ENCODE results near the gene PRF1. TPM values are rescaled to one million over a fixed set of nuclear protein-coding genes. Genes with fewer than 3 reads are reported as not detected.
"Not testable (repeated sequence)": the region's sequence is repeated elsewhere in the genome, so short reads cannot be mapped to it uniquely, and the experiment has no call there.

The PRF1 gene
- total and polyA plus RNA-seq, 2 experiments from 2014 or later = not detected

DNA sequence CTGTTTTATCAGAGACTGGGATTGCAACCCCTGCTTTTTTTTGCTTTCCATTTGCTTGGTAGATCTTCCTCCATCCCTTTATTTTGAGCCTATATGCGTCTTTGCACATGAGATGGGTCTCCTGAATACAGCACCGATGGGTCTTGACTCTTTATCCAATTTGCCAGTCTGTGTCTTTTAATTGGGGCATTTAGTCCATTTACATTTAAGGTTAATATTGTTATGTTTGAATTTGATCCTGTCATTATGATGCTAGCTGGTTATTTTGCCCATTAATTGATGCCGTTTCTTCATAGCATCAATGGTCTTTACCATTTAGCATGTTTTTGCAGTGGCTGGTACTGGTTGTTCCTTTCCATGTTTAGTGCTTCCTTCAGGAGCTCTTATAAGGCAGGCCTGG, 40.7 kb upstream of the PRF1 start:
- not testable (repeated sequence) for H3K9me3 ChIP-seq (ENCODE audit: low read depth); H3K36me3 ChIP-seq (replicated peaks; ENCODE audit: insufficient read depth, low read depth); H3K27me3 ChIP-seq; H3K4me2 ChIP-seq; H3K4me1 ChIP-seq (ENCODE audit: insufficient read depth); H3K79me2 ChIP-seq; H3K4me3 ChIP-seq; DNase-seq (ENCODE audit: low spot score); H3K27ac ChIP-seq; H3K9me2 ChIP-seq (replicated peaks; ENCODE audit: insufficient read depth); H2AFZ ChIP-seq; H4K20me1 ChIP-seq (ENCODE audit: insufficient read depth, poor library complexity, severe bottlenecking)
- WGBS (ENCODE audit: low lambda C conversion rate, missing lambda C conversion rate) = 85% methylated on average over 3 of the region's 3 CpGs

DNA sequence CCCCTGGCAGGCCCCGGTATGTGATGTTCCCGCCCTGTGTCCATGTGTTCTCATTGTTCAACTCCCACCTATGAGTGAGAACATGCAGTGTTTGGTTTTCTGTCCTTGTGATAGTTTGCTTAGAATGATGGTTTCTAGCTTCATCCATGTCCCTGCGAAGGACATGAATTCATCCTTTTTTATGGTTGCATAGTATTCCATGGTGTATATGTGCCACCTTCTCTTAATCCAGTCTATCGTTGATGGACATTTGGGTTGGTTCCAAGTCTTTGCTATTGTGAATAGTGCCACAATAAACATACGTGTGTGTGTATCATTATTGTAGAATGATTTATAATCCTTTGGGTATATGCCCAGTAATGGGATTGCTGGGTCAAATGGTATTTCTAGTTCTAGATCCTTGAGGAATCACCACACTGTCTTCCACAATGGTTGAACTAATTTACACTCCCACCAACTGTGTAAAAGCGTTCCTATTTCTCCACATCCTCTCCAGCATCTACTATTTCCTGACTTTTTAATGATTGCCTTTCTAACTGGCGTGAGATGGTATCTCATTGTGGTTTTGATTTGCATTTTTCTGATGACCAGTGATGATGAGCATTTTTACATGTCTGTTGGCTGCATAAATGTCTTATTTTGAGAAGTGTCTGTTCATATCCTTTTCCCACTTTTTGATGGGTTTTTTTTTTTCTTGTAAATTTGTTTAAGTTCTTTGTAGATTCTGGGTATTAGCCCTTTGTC, 37.3 kb upstream of the PRF1 start:
- H3K36me3 ChIP-seq (replicated peaks; ENCODE audit: insufficient read depth, low read depth); H3K9me3 ChIP-seq (ENCODE audit: low read depth); H4K20me1 ChIP-seq (ENCODE audit: insufficient read depth, poor library complexity, severe bottlenecking); H3K9me2 ChIP-seq (replicated peaks; ENCODE audit: insufficient read depth); DNase-seq (ENCODE audit: low spot score); H3K27me3 ChIP-seq; H2AFZ ChIP-seq; H3K4me3 ChIP-seq; H3K27ac ChIP-seq; H3K4me2 ChIP-seq; H3K79me2 ChIP-seq; H3K4me1 ChIP-seq (ENCODE audit: insufficient read depth): not testable (repeated sequence)
- WGBS (ENCODE audit: low lambda C conversion rate, missing lambda C conversion rate) = 95% methylated on average over 7 of the region's 7 CpGs

DNA sequence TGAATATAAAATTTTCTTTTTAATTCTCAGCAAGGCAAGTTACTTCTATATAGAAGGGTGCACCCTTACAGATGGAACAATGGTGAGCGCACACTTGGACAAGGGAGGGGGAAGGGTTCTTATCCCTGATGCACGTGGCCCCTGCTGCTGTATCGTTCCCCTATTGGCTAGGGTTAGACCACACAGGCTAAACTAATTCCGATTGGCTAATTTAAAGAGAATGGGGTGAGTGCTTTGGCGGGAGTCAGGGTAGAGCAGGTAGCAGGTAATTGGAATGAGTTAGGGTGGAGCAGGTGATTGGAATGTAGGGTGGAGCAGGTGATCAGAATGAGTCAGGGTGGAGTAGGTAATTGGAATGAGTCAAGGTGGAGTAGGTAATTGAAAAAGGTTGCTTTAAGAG, 32.0 kb upstream of the PRF1 start:
- H2AFZ ChIP-seq; H3K36me3 ChIP-seq (replicated peaks; ENCODE audit: insufficient read depth, low read depth); H3K27me3 ChIP-seq; H3K4me1 ChIP-seq (ENCODE audit: insufficient read depth); H3K9me2 ChIP-seq (replicated peaks; ENCODE audit: insufficient read depth); H3K79me2 ChIP-seq; H3K4me2 ChIP-seq; H4K20me1 ChIP-seq (ENCODE audit: insufficient read depth, poor library complexity, severe bottlenecking); H3K9me3 ChIP-seq (ENCODE audit: low read depth); H3K27ac ChIP-seq; H3K4me3 ChIP-seq; DNase-seq (ENCODE audit: low spot score): not testable (repeated sequence)
- 90% methylated on average over 5 of the region's 5 CpGs for WGBS (ENCODE audit: low lambda C conversion rate, missing lambda C conversion rate)

DNA sequence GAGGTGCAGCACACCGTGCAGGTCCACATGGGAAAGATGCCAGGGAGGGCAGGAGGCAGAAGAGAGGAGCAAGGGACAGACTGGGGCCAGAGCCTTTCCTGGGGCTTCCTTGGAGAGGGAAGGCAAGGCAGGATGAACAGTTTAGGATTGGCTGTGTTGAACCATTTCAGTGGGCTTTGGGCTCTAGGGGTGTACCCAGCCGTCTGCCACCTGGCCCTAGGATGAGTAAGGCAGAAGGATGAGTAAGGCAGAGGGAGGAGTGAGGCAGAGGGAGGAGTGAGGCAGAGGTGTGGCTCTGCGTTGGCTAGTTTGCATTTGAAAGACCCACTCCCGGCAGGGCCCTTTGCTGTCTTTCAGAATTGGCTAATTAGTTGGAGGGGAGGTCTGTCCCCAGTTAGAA, 31.5 kb upstream of the PRF1 start:
- 51% methylated on average over 4 of the region's 4 CpGs for WGBS (ENCODE audit: low lambda C conversion rate, missing lambda C conversion rate)
- H3K36me3 ChIP-seq (replicated peaks; ENCODE audit: insufficient read depth, low read depth) = no peaks in the 10 kb centered on the region
- H3K9me3 ChIP-seq (ENCODE audit: low read depth) = no peaks in the 10 kb centered on the region
- DNase-seq (ENCODE audit: low spot score) = no peak
- no peak overlapping the region for H3K4me3 ChIP-seq
- no peaks in the 10 kb centered on the region for H3K4me1 ChIP-seq (ENCODE audit: insufficient read depth)
- no peaks in the 10 kb centered on the region for H3K9me2 ChIP-seq (replicated peaks; ENCODE audit: insufficient read depth)
- no peaks in the 10 kb centered on the region for H4K20me1 ChIP-seq (ENCODE audit: insufficient read depth, poor library complexity, severe bottlenecking)
- H3K27me3 ChIP-seq = no peaks in the 10 kb centered on the region
- no peak overlapping the region for H2AFZ ChIP-seq
- no peak overlapping the region for H3K4me2 ChIP-seq
- H3K27ac ChIP-seq = no peak overlapping the region
- no peak for TF ChIP-seq EZH2phosphoT487 (IDR thresholded peaks at IDR 0.05; ENCODE audit: low read depth, severe bottlenecking, unreplicated experiment)
- TF ChIP-seq, protein P1, sequence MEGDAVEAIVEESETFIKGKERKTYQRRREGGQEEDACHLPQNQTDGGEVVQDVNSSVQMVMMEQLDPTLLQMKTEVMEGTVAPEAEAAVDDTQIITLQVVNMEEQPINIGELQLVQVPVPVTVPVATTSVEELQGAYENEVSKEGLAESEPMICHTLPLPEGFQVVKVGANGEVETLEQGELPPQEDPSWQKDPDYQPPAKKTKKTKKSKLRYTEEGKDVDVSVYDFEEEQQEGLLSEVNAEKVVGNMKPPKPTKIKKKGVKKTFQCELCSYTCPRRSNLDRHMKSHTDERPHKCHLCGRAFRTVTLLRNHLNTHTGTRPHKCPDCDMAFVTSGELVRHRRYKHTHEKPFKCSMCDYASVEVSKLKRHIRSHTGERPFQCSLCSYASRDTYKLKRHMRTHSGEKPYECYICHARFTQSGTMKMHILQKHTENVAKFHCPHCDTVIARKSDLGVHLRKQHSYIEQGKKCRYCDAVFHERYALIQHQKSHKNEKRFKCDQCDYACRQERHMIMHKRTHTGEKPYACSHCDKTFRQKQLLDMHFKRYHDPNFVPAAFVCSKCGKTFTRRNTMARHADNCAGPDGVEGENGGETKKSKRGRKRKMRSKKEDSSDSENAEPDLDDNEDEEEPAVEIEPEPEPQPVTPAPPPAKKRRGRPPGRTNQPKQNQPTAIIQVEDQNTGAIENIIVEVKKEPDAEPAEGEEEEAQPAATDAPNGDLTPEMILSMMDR (IDR thresholded peaks at IDR 0.05; ENCODE audit: poor library complexity) = no peak
- TF ChIP-seq EZH2 (IDR thresholded peaks at IDR 0.05; ENCODE audit: borderline replicate concordance) = no peak
- no peaks in the 10 kb centered on the region for H3K79me2 ChIP-seq

DNA sequence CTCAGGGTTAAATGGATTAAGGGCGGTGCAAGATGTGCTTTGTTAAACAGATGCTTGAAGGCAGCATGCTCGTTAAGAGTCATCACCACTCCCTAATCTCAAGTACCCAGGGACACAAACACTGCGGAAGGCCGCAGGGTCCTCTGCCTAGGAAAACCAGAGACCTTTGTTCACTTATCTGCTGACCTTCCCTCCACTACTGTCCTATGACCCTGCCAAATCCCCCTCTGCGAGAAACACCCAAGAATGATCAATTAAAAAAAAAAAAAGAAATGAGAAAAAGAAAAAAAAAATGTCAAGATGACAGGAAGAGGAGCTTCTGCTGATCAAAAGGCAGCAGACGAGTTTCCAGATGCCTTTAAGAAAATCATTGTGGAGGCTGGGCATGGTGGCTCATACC, 29.2 kb upstream of the PRF1 start:
- H3K4me3 ChIP-seq, H2AFZ ChIP-seq: not testable (repeated sequence)
- 63% methylated on average over 2 of the region's 6 CpGs for WGBS (ENCODE audit: low lambda C conversion rate, missing lambda C conversion rate)

More for the DNA sequence above, 29.2 kb upstream of the PRF1 start:
- not testable (repeated sequence) for H3K36me3 ChIP-seq (replicated peaks; ENCODE audit: insufficient read depth, low read depth); H3K4me2 ChIP-seq; H3K79me2 ChIP-seq; H3K4me1 ChIP-seq (ENCODE audit: insufficient read depth); DNase-seq (ENCODE audit: low spot score); H3K27me3 ChIP-seq; H3K9me2 ChIP-seq (replicated peaks; ENCODE audit: insufficient read depth); H3K27ac ChIP-seq; H4K20me1 ChIP-seq (ENCODE audit: insufficient read depth, poor library complexity, severe bottlenecking); H3K9me3 ChIP-seq (ENCODE audit: low read depth)

All from hepatocyte (in vitro differentiated cells).